HG02571 (cell line): ENCODE measurements around the gene RECQL5.

Source experiments
- ATAC-seq: cut with Tn5 transposase; IDR thresholded peaks from one replicate; pipeline ENCODE4 v1.9.1; 2021; ENCODE audit warnings: mild to moderate bottlenecking, moderate library complexity; ENCODE audit not compliant: unreplicated experiment

Gene RECQL5

GRCh38 chr17:75666959-75667790 is at the start of gene RECQL5, which contains the start of gene SAP30BP:
Gene RECQL5, minus strand, starts transcription at chr17:75667154. Its CDS starts 597 bp downstream, at chr17:75666557.
Gene SAP30BP, plus strand, starts transcription at chr17:75667338. Its CDS starts 35 bp downstream, at chr17:75667373.
- ATAC-seq: peak; percentile 76

GRCh38 chr17:75712446-75712845 is 45.5 kb upstream of the RECQL5 start:
- ATAC-seq: no peak

DNA sequence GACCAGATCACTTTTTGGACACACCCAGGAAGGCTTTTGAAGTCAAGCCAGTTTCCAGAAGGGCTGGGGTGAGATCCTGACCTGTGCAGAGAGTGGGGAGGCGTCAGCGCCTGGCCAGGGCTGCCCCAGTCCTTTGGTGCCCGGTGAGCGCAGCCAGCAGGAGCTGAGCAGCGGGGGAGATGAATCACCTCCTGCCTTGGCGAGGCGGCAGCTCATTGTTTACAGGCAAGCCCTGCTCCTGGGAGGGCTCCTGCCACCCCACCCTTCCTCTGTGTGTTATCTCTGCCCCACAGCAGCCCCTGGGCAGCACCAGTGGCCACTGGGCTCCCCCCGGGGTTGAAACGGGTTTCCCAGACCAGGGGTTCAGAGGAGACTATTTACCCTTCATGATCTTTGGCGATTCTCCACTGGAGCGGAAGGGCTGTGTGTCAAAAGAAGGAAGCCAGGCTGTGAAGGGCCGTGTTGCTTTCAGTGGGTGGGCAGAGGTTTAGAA is 40.2 kb upstream of the RECQL5 start:
- ATAC-seq: no peak

DNA sequence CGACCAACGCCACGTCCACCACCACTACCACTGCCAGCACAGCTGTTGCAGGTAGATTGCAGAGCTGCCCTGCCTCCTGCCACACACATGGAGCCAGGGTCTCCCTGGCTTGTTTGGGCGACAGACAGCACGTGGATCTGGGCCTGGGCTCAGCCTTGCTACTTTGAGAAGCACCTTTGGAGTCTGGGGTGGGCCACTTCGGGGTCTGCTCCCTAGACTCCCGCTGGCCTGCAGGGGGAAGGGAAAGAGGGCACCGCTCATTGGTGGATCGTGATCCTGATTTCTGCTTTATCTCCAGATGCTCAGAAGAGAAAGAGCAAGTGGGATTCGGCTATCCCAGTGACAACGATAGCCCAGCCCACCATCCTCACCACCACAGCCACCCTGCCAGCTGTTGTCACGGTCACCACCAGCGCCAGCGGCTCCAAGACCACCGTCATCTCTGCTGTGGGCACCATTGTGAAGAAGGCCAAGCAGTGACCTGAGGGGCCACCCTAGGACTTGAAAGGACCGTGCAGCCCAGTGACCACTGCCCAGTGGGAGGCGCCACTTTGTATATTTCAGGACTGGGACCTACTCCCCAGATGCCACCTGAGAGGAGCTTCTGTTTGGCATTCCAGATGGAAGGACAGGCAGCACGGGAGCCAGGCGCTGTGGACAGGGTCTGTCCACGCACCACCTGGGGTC is 39.2 kb upstream of the RECQL5 start:
- no peak for ATAC-seq

DNA sequence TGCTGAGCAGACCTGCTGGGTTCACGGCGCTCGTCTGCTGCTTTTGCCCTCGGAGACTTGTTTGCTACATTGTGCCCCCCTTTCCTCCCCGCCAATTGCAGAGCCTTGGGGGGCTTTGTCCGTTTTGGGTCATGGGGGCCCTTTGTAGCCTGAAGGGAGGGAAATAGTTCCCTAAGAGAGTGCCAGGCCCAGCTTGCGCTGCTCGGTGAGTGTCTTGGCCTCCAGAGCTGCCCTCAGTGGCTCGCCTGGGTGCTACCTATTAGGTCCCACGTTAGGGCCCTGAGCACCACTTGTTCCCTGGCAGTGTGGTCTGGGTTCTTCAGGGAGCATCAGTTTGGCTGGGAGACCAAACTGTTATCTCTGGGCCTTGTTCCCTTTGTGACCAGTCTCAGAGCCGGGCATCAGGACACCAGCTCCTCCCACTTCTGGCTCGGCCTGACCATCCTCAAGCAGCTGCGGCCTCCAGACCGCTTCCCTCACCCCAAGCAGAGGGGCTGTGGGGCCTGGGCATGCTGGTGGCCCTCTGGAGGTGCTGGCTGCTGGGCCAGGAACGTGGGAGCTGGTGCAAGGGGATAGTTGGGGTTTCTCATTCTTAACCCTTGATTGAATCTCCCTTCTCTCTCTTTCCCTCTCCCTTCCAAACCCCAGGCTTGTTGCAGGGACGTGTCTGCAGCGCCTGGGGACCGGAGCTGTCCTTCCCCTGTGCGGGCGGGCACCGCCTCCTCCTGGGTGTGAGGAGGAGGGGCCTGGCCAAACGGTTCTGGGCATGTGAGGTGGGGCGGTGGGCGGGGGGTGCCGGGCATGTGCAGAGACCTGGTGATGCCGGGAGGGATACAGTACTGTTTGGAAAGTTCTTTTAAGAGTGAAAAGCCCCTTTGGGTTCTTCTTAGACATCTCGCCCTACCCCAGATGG is 38.3 kb upstream of the RECQL5 start:
- no peak for ATAC-seq

GRCh38 chr17:75703591-75703990 is 36.6 kb upstream of the RECQL5 start:
- no peak for ATAC-seq

- no peak for ATAC-seq
Measured at GRCh38 chr17:75703191-75703590, 36.2 kb upstream of the RECQL5 start.

- ATAC-seq: no peak
Measured at GRCh38 chr17:75701288-75701687, 34.3 kb upstream of the RECQL5 start.

- ATAC-seq: no peak
Measured at GRCh38 chr17:75698659-75699058, 31.7 kb upstream of the RECQL5 start.

- no peak for ATAC-seq
Measured at GRCh38 chr17:75697651-75698291, 30.8 kb upstream of the RECQL5 start.

GRCh38 chr17:75695830-75696271 is 28.9 kb upstream of the RECQL5 start:
- no peak for ATAC-seq

DNA sequence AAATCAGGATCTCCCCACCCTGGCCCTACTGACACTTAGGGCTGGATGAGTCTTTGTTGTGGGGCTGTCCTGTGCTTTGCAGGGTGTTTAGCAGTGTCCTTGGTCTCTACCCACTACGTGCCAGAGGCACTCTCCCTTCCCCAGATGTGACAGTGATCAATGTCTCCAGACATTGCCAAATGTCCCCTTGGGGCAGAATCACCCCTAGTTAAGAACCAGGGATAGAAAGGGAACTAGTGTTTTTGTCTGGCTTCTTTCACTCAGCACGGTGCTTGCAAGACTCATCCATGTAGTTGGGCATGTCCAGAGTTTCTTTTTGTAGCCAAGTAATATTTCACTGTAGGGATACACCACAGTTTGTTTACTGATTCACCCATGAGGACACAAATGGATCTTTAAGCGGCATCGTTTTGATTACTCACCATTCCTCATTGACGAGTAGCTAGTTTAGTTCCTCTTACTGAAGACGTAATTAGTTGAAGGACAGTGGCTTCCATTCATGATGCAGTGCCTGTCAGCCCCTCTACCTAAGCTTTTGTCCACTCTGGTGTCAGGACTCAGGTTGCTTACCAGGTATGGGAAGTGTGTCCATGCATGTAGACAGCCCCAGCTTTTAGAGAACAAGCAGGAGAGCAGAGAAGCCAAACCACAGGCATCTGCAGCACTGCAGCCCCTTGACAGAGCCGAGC is 28.3 kb upstream of the RECQL5 start:
- no peak for ATAC-seq

GRCh38 chr17:75694536-75694935 is 27.6 kb upstream of the RECQL5 start:
- no peak for ATAC-seq

DNA sequence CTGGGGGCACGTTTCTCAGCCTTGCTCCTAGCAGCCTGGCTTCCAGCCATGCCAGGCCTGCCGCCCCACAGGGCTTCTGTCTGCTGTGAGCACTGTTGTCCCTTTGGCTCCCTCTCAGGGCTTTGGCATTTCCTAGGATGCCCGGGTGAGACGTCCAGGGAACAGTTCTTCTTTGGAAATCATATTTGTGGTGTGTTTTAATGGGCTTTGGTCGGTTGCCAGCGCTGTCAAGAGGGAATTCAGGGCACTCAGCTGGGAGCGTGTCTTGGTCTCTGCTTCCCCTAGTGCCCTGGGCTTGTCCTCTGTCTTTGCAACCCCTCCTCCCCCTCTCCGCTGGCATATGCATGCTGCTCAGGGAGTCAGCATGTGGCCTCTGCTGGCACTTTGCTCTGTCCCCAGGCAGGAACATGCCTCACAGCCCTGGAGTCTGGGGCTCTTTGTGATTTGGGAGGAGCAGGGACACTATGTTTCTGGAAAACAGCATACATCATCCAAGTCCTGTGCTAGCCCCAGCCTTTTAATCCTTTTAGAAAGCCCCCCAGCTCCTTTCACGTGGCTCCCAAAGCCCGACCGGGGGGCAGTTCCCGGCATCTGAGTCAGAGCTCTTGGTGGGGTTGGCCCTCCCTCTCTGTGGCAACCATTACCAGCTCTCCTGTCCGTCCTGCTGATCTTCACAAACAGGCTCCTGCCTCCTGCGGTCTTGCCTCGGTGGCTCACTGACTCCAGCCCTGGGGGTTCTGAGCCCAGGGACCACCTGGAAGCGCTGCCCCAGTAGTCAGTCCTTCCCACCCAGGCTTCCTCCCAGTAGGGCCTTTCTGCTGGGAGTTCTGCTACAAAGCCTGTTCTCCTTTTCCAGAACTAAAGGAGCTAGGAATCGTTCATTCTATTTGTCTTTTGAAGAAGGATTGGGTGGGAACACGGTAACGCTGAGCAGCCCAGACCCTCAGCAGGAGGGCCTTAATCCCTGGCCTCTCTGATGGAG is 26.8 kb upstream of the RECQL5 start:
- ATAC-seq: no peak

DNA sequence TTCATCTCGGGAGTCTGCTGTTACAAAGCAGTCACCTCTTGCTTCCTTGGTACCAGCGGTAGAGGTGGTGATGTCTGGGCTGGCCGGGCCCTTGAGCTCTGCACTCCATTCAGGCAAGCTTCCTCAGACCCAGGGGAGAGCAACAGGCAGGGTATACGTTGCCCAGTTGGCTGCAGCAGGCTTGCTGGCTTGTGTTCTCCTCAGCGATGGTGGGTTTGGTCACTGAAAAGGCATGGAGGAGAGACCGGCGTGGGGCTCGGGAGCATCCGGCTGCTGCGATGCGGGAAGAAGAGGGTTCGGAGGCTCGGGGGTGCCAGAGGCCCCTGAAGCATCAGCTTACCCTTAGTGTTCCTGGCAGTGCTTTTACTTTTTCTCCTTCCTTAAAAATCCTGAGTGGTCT is 26.0 kb upstream of the RECQL5 start:
- ATAC-seq: no peak

DNA sequence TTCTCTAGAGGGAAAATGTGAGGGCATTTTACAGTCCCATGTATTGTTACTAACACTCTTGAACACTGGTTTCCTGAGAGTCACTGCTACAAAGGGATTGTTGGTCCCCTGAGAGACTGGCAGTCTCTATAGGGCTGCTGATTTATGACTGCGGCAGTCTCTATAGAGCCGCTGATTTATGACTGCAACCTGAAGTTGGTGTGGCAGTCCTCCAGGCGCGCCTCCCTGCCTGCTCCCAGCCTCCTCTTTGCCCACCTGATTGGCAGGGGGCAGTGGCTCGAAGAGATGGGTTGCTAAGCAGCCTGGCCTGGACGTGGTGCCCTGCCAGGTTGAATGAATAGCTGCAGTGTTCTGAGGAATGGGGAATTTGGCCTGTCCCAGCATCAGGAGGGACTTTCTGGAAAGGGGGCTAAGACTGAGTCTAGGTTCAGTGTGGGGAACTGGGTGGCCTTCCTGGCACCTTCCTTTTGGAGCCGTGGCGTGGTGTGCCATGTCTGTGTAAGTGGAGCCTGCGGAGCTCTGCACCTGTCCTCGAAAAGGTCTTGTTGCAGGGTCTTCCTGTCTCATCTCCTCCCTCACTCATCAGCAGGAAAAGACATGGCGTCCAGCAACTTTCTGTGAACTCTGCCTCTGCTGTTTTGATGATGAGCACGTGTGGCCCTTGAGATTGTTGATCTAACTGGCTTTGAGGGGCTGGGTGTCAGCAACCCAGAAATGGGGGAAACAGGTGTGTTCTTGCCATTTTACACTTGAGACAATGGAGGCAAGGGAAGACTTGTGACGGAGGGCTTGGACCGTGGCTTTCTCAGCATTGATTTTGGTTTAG is 25.1 kb upstream of the RECQL5 start:
- ATAC-seq: no peak

DNA sequence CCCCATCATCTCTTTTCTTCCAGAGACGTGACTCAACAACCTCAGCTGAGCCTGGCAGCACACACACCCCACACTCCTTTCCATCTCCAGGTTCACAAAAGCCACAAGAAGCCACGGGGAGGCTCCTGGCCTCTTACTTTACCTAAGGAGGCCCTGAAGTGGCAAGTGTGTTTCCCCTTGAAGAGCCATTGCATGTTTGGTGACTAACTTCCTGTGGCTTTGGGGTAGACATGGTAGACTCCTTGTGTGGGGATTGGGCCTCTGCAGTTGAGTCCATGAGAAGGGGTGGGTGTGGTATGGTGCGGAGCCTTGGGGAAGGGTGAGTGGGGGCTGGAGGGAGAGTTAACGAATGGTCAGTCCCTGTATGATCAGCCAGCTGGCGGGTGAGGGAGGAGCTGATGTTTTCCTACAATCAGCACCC is 24.4 kb upstream of the RECQL5 start:
- ATAC-seq: no peak

DNA sequence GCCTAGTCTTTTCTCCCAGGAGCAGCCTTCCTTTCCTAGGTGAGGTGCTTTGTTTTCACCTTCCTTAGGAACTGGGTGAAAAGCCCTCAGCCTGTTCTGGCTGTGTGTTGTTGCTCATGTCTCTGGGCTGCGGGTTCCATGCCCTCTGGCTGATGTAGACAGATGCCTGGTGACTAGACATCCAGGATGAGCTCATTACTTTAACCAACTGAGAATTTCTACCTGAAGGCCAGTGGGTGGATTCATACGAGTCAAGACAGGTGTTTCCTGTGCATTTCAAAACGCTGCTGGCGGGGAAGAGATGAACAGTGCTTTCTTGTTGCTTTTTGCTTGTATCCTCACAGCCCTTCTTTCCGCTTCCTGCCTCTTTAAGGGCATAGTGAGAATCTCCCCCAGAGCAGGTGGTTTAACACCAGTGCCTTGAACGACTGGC is 22.5 kb upstream of the RECQL5 start:
- ATAC-seq: no peak
